SU-DHL-6 (cell line): Measurements from ENCODE around the gene DRD3.

Experiments used
- CTCF ChIP-seq: fragments of 200-600 bp; sonication (generic); IDR thresholded peaks from one replicate; pipeline ENCODE4 v1.5.1; 2017; ENCODE audit warnings: antibody characterized with exemption, mild to moderate bottlenecking, low read length, moderate library complexity; ENCODE audit not compliant: insufficient read depth, poor library complexity, severe bottlenecking
- EZH2phosphoT487 ChIP-seq: fragments of 200-600 bp; sonication (generic), shearing (Covaris generic); conservative IDR thresholded peaks from 2 replicates; pipeline ENCODE4 v1.6.1; 2018; ENCODE audit warnings: mild to moderate bottlenecking, antibody characterized with exemption, low read length, moderate library complexity, mixed read lengths

- TF ChIP-seq CTCF (no peak), EZH2phosphoT487 (no peak)
These were observed 38.4 kb upstream of the DRD3 start for GRCh38 chr3:114217266-114217665.
